H1 (cell line): ENCODE data around the gene RNF208. TPM values are rescaled to one million over a fixed set of nuclear protein-coding genes. Genes with fewer than 3 reads are reported as not detected.
A peak's percentile ranks its signal among the peaks of the same experiment; 100 is the strongest.

Experiments
- CTCF ChIA-PET: fragments of 300-600 bp; sonication (Branson Sonifier 250); formaldehyde crosslinking; loops from one replicate; lab custom pipeline; 2021; ENCODE audit not compliant: partially characterized antibody; lab: Charles Lee
- POLR2A ChIA-PET: fragments of 300-600 bp; sonication (Branson Sonifier 250); formaldehyde crosslinking; loops from one replicate; lab custom pipeline; 2021; ENCODE audit warnings: inconsistent platforms; ENCODE audit not compliant: partially characterized antibody; lab: Charles Lee
- DNase-seq, 2 experiments: peaks; one replicate each; pipeline versions ENCODE4 v3.0.0 to v3.0.0-alpha.2; 2010 to 2022; ENCODE audit warnings: low spot score in 2 of 2, low read depth in 1 of 2, mixed read lengths in 1 of 2
- FAIRE-seq: peaks from 2 replicates; lab custom pipeline; 2011; peaks lifted over from hg19 to GRCh38; lab: Jason Lieb, UNC
- H2AFZ ChIP-seq: 2 replicates; pipeline ENCODE4 v1.8.1; 2012; ENCODE audit warnings: low read length, inconsistent platforms
- H2AK5ac ChIP-seq: 2 replicates; pipeline ENCODE4 v1.6.1; 2013; ENCODE audit warnings: low read depth, low read length
- H2BK120ac ChIP-seq: replicated peaks from 2 replicates; pipeline ENCODE3; 2013; ENCODE audit warnings: low read depth, low read length, inconsistent platforms
- H2BK12ac ChIP-seq: 2 replicates; pipeline ENCODE4 v1.6.1; 2013; ENCODE audit warnings: low read depth, low read length
- H2BK15ac ChIP-seq: 2 replicates; pipeline ENCODE4 v1.6.1; 2013; ENCODE audit warnings: low read length
- H2BK20ac ChIP-seq: 2 replicates; pipeline ENCODE4 v1.6.1; 2013; ENCODE audit warnings: low read length
- H2BK5ac ChIP-seq: 2 replicates; pipeline ENCODE4 v1.6.1; 2013; ENCODE audit warnings: low read depth, low read length
- H3K14ac ChIP-seq: 2 replicates; pipeline ENCODE4 v1.6.1; 2013; ENCODE audit warnings: inconsistent platforms; ENCODE audit not compliant: insufficient read length
- H3K18ac ChIP-seq: 2 replicates; pipeline ENCODE4 v1.6.1; 2013; ENCODE audit warnings: low read length; ENCODE audit errors: extremely low read depth
- H3K23ac ChIP-seq: 2 replicates; pipeline ENCODE4 v1.6.1; 2013; ENCODE audit warnings: inconsistent platforms; ENCODE audit not compliant: insufficient read length
- H3K23me2 ChIP-seq: 2 replicates; pipeline ENCODE4 v1.6.1; 2013; ENCODE audit warnings: low read depth, low read length
- H3K27ac ChIP-seq: 2 replicates; pipeline ENCODE4 v1.6.1; 2011; ENCODE audit warnings: low read depth, low read length, inconsistent platforms
- H3K27me3 ChIP-seq, 4 experiments: replicated peaks in 1 of 4; 1 replicate in 1 of 4; 2 replicates in 3 of 4; pipeline versions ENCODE4 v1.6.1 to v1.8.1; 2011 to 2013; ENCODE audit warnings: low read length in 3 of 4, mild to moderate bottlenecking in 3 of 4, inconsistent platforms in 2 of 4, mixed read lengths in 2 of 4, moderate library complexity in 1 of 4; ENCODE audit not compliant: control insufficient read depth in 3 of 4, insufficient read depth in 3 of 4; ENCODE audit errors: extremely low read depth in 1 of 4
- H3K36me3 ChIP-seq, 4 experiments: 2 replicates each; pipeline versions ENCODE4 v1.6.1 to v1.8.1; 2011 to 2013; ENCODE audit warnings: mild to moderate bottlenecking in 4 of 4, low read length in 3 of 4, moderate library complexity in 2 of 4, control low read depth in 1 of 4, inconsistent platforms in 1 of 4; ENCODE audit not compliant: insufficient read depth in 4 of 4, control insufficient read depth in 2 of 4
- H3K4ac ChIP-seq: replicated peaks from 2 replicates; pipeline ENCODE3; 2013; ENCODE audit warnings: low read length, low read depth, mixed read lengths, inconsistent platforms; ENCODE audit not compliant: insufficient read length
- H3K4me1 ChIP-seq, 4 experiments: replicated peaks in 1 of 4; 1 replicate in 1 of 4; 2 replicates in 3 of 4; pipeline versions ENCODE4 v1.6.1 to v1.8.1; 2011 to 2013; ENCODE audit warnings: low read length in 3 of 4, inconsistent platforms in 2 of 4, mixed read lengths in 1 of 4; ENCODE audit not compliant: insufficient read depth in 4 of 4, control insufficient read depth in 3 of 4
- H3K4me2 ChIP-seq, 2 experiments: 2 replicates each; pipeline versions ENCODE4 v1.6.1 to v1.8.1; 2011 to 2013; ENCODE audit warnings: low read depth in 2 of 2, low read length in 2 of 2, control low read depth in 1 of 2, inconsistent platforms in 1 of 2, mild to moderate bottlenecking in 1 of 2; ENCODE audit not compliant: insufficient read depth in 1 of 2
- H3K4me3 ChIP-seq, 4 experiments: fragments of 200-600, 300-600 bp in 1 of 4; sonication (generic), shearing (Covaris generic), sonication (Bioruptor Twin) in 1 of 4; 2 replicates each; pipeline versions ENCODE4 v1.5.1 to v1.8.1; 2011 to 2016; ENCODE audit warnings: low read length in 4 of 4, low read depth in 3 of 4, control low read depth in 2 of 4, inconsistent platforms in 2 of 4, mild to moderate bottlenecking in 2 of 4, mixed read lengths in 1 of 4, moderate library complexity in 1 of 4; ENCODE audit not compliant: insufficient read depth in 2 of 4; ENCODE audit errors: extremely low read depth in 1 of 4
- H3K56ac ChIP-seq: replicated peaks from 2 replicates; pipeline ENCODE3; 2013; ENCODE audit warnings: low read depth, mild to moderate bottlenecking, mixed read lengths, low read length, inconsistent platforms; ENCODE audit not compliant: insufficient read length
- H3K79me1 ChIP-seq: 2 replicates; pipeline ENCODE4 v1.6.1; 2013; ENCODE audit warnings: low read depth, low read length, control low read depth
- H3K79me2 ChIP-seq, 2 experiments: 2 replicates each; pipeline versions ENCODE4 v1.6.1 to v1.8.1; 2012 to 2013; ENCODE audit warnings: low read length in 2 of 2, mild to moderate bottlenecking in 2 of 2, inconsistent platforms in 1 of 2; ENCODE audit not compliant: insufficient read depth in 2 of 2, control insufficient read depth in 1 of 2
- H3K9ac ChIP-seq, 4 experiments: replicated peaks in 1 of 4; 1 replicate in 1 of 4; 2 replicates in 3 of 4; pipeline versions ENCODE4 v1.6.1 to v1.8.1; 2011 to 2013; ENCODE audit warnings: low read depth in 3 of 4, low read length in 3 of 4, control low read depth in 2 of 4, mild to moderate bottlenecking in 2 of 4, moderate library complexity in 2 of 4, inconsistent platforms in 1 of 4; ENCODE audit errors: extremely low read depth in 1 of 4
- H3K9me3 ChIP-seq, 2 experiments: 2 replicates each; pipeline versions ENCODE4 v1.6.1 to v1.8.1; 2012 to 2013; ENCODE audit warnings: mild to moderate bottlenecking in 2 of 2, moderate library complexity in 2 of 2, control low read depth in 1 of 2, inconsistent platforms in 1 of 2, low read depth in 1 of 2, low read length in 1 of 2, mixed read lengths in 1 of 2; ENCODE audit not compliant: insufficient read depth in 2 of 2
- H4K20me1 ChIP-seq, 2 experiments: replicated peaks in 1 of 2; 2 replicates each; pipeline versions ENCODE3 to v1.8.1; 2011 to 2013; ENCODE audit warnings: inconsistent platforms in 2 of 2, low read length in 2 of 2, mild to moderate bottlenecking in 1 of 2; ENCODE audit not compliant: insufficient read depth in 2 of 2, control insufficient read depth in 1 of 2
- H4K5ac ChIP-seq: 2 replicates; pipeline ENCODE4 v1.6.1; 2013; ENCODE audit warnings: low read length, low read depth, mixed read lengths, inconsistent platforms; ENCODE audit not compliant: insufficient read length
- H4K8ac ChIP-seq: 2 replicates; pipeline ENCODE4 v1.8.0; 2013; ENCODE audit warnings: mild to moderate bottlenecking, moderate library complexity, low read length, inconsistent platforms; ENCODE audit not compliant: insufficient read depth; ENCODE audit errors: extremely low read depth
- H4K91ac ChIP-seq: replicated peaks from 2 replicates; pipeline ENCODE3; 2013; ENCODE audit warnings: low read length, mixed read lengths, inconsistent platforms; ENCODE audit not compliant: insufficient read length
- ASH2L ChIP-seq: fragments of 200-600, 300-600 bp; sonication (generic); IDR thresholded peaks from one replicate; pipeline ENCODE4 v1.7.1; 2017; ENCODE audit warnings: low read length
- CEBPB ChIP-seq: IDR thresholded peaks from 2 replicates; pipeline ENCODE4 v1.6.1; 2012; ENCODE audit warnings: low read depth, low read length
- CHD1 ChIP-seq: IDR thresholded peaks from 2 replicates; pipeline ENCODE4 v1.6.1; 2012; ENCODE audit warnings: low read depth, low read length, improper control_type of control experiment
- FOSL1 ChIP-seq: IDR thresholded peaks from 2 replicates; pipeline ENCODE4 v1.6.1; 2011; ENCODE audit warnings: mild to moderate bottlenecking, low read depth, low read length, moderate library complexity; ENCODE audit not compliant: insufficient read depth
- HDAC6 ChIP-seq: IDR thresholded peaks from one replicate; pipeline ENCODE4 v1.7.1; 2012; ENCODE audit warnings: low read depth, mild to moderate bottlenecking, inconsistent platforms, low read length, moderate library complexity
- JUND ChIP-seq: IDR thresholded peaks from 2 replicates; pipeline ENCODE4 v1.6.1; 2011; ENCODE audit warnings: mild to moderate bottlenecking, improper control_type of control experiment, low read length
- KDM4A ChIP-seq: IDR thresholded peaks from one replicate; pipeline ENCODE4 v1.7.1; 2012; ENCODE audit warnings: low read depth, mild to moderate bottlenecking, moderate library complexity, low read length, inconsistent platforms; ENCODE audit not compliant: severe bottlenecking
- POLR2A ChIP-seq, 2 experiments: IDR thresholded peaks; 1 replicate in 1 of 2; 2 replicates in 1 of 2; pipeline ENCODE4 v1.6.1; 2011; ENCODE audit warnings: low read depth in 2 of 2, low read length in 2 of 2, mild to moderate bottlenecking in 2 of 2; ENCODE audit errors: control extremely low read depth in 1 of 2
- RBBP5 ChIP-seq: IDR thresholded peaks from 2 replicates; pipeline ENCODE4 v1.7.1; 2012; ENCODE audit warnings: low read depth, mild to moderate bottlenecking, inconsistent platforms, low read length, moderate library complexity, borderline replicate concordance
- SP1 ChIP-seq: IDR thresholded peaks from 2 replicates; pipeline ENCODE4 v1.6.1; 2011; ENCODE audit warnings: low read depth, low read length
- SP4 ChIP-seq: IDR thresholded peaks from 2 replicates; pipeline ENCODE4 v1.6.1; 2012; ENCODE audit warnings: low read length, inconsistent platforms
- TAF7 ChIP-seq: optimal IDR thresholded peaks from 2 replicates; pipeline ENCODE3; 2011; ENCODE audit warnings: low read depth, mild to moderate bottlenecking, inconsistent platforms, low read length, moderate library complexity, borderline replicate concordance
- WGBS, 2 experiments: shearing (Covaris generic) in 1 of 2; methylation state at CpG; one replicate each; pipeline versions ENCODE4 v1.1.6 to v1.1.7; 2013 to 2015; ENCODE audit warnings: low lambda C conversion rate in 2 of 2, mixed read lengths in 2 of 2, inconsistent platforms in 1 of 2, low coverage in 1 of 2, missing lambda C conversion rate in 1 of 2; ENCODE audit not compliant: insufficient replicate concordance in 2 of 2, insufficient coverage in 1 of 2, insufficient read length in 1 of 2; ENCODE audit errors: extremely low coverage in 1 of 2, missing lambda C conversion rate in 1 of 2; 5-methylcytosine and 5-hydroxymethylcytosine counted together
- polyA plus RNA-seq, 7 experiments: library from polyadenylated mRNA; depleted of rRNA in 3 of 7; stranded (reverse) in 5 of 7; unstranded in 2 of 7; fragments of >200 nt in 5 of 7; fragments of 200-250 nt in 2 of 7; gene quantifications; 1 replicate in 5 of 7; 2 replicates in 1 of 7; 4 replicates in 1 of 7; pipeline versions ENCODE4 v1.2.1 to v1.2.3, GENCODE V29; 2011 to 2013; ENCODE audit warnings: missing spikeins in 2 of 7, mixed read lengths in 2 of 7
- total RNA-seq: library from RNA; stranded (reverse); fragmentation: NEBNext Ultra II Directional; extraction: Animal tissue kit (Norgen Biotek cat#: 25700); gene quantifications from 2 replicates; pipeline ENCODE4 v1.2.1, GENCODE V29; 2021

Gene RNF208
- total and polyA plus RNA-seq, 2 of the 8 experiments (the other 6 are each of a cell fraction or from before 2014, with no cell fraction given) = 2.7 to 7.7 TPM

DNA sequence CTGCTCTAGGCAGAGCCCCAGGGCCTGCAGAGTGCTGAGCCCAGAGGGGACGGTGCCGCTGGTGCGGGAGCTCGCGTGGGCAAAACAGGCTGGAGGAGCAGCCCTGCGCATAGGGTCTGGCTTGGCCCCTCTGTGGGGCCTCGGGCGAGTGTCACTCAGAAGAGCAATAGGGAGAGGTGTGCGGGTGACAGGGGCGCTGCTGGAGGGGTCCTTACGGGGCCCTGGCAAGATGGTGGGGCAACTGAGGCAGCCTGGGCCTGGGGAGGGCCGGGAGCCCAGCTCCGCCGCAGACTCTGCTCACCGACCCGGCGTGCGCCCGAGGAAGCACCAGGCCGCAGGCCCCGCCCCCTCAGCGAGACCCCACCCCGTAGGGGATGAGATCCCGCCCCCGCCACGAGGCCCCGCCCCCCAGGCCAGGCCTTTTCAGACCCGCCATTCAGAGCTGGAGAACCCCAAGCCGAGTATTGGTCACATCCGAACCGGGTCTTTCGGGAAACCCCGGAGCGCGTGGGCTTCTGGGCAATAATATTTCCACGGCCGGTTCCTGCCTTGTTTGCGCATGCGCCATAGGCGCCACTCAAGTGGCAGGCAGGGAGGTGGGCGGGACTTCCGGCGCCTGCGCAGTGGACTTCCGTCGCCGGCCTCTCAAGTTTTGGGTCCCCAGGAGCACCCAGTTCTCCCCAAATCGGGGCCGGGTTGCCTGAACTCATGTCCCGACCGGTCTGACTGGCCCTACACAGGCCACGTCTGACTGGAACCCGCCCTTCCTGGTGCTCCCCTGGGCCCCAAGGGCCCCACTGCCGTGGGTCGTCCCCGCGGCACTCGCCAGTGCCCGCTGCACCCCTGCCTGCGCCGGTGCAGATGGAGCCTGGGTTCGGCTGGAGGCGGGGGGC is 1.3 kb upstream of the RNF208 start:
- POLR2A ChIA-PET = interaction anchor here (0.6 to 69.9 kb wide), 15 partner anchors 9 to 110 kb away, joined by 3 to 1462 read pairs (median 3); partner anchors contain the start of genes ANAPC2, NDOR1, NELFB and SSNA1
- H3K36me3 ChIP-seq = no peaks in the 10 kb centered on the region; a peak in 1 of 8 replicates
- peak overlapping the region; percentile 82 for H4K8ac ChIP-seq
- H3K4me1 ChIP-seq = peaks cover 0 to 20% (median 10%) of the 10 kb centered on the region in 4 experiments; a peak in 5 of 7 replicates
- H4K20me1 ChIP-seq = peaks cover 0 to 4% of the 10 kb centered on the region in 2 experiments
- peak overlapping the region; percentile 92 for H3K56ac ChIP-seq
- H3K27ac ChIP-seq = no peak overlapping the region
- no peaks in the 10 kb centered on the region for H3K79me2 ChIP-seq
- H3K4me2 ChIP-seq = peak overlapping the region; percentile 77 to 95
- peak overlapping the region; percentile 88 for H4K5ac ChIP-seq
- peak; percentile 36 for FAIRE-seq
- H3K79me1 ChIP-seq = no peaks in the 10 kb centered on the region
- peak overlapping the region; percentile 83; the same call in 1 of the 2 replicates for H3K18ac ChIP-seq
- CTCF ChIA-PET = interaction anchor here (0.6 to 20.2 kb wide), 17 partner anchors 10 to 1404 kb away, joined by 3 to 204 read pairs (median 4); partner anchors contain the start of genes ANAPC2, SSNA1, TPRN and TUBB4B
- peak overlapping the region; percentile 26; the same call in 1 of the 2 replicates for H2AK5ac ChIP-seq
- H4K91ac ChIP-seq = no peak overlapping the region
- peak overlapping the region; percentile 49; the same call in 1 of the 2 replicates for H2BK5ac ChIP-seq
- no peak overlapping the region for H2AFZ ChIP-seq
- no peak overlapping the region for H2BK20ac ChIP-seq
- H3K23me2 ChIP-seq = peaks cover 18% of the 10 kb centered on the region; the same call in 1 of the 2 replicates
- peak; percentile 96 to 99 for DNase-seq
- no peak overlapping the region for H3K23ac ChIP-seq
- H2BK12ac ChIP-seq = no peak overlapping the region
- 2% methylated on average over 36 of the region's 63 CpGs; no CpG with 5 or more reads in 1 of the 2 experiments for WGBS, 2 experiments
- H3K4me3 ChIP-seq = peak overlapping the region; percentile 67 to 92 (median 79)
- peak overlapping the region in 3 of 4 experiments; percentile 55 to 82 (median 58); a peak in 5 of 7 replicates for H3K9ac ChIP-seq
- H2BK15ac ChIP-seq = 0 out of 2 replicates have a peak overlapping the region, but pooled peaks have one; percentile 61
- no peak overlapping the region for H3K14ac ChIP-seq
- no peaks in the 10 kb centered on the region; a peak in 2 of 7 replicates for H3K27me3 ChIP-seq
- no peak overlapping the region for H3K4ac ChIP-seq
- H3K9me3 ChIP-seq = no peaks in the 10 kb centered on the region
- H2BK120ac ChIP-seq = no peak overlapping the region
- TF ChIP-seq ASH2L = peak; percentile 21
- no peak for TF ChIP-seq CEBPB
- TF ChIP-seq SP1 = peak; percentile 93
- peak; percentile 71 for TF ChIP-seq KDM4A
- TF ChIP-seq RBBP5 = no peak
- peak; percentile 43 for TF ChIP-seq TAF7
- peak; percentile 89 for TF ChIP-seq SP4
- TF ChIP-seq HDAC6 = no peak
- peak in 1 of 2 experiments; percentile 53; a peak in 1 of 3 replicates for TF ChIP-seq POLR2A (IDR thresholded peaks at IDR 0.05; ENCODE audit: control extremely low read depth in 1 of 2, low read depth in 2 of 2, low read length in 2 of 2)
- TF ChIP-seq CHD1 = no peak
- no peak; the same call in 1 of the 2 replicates for TF ChIP-seq JUND
- no peak for TF ChIP-seq FOSL1
